Gastrocnemius medialis (tissue), 4 donors: ENCODE results near the gene MIGA1. TPM values are rescaled to one million over a fixed set of nuclear protein-coding genes. Genes with fewer than 3 reads are reported as not detected.

Source experiments
- ATAC-seq, 2 donors: fragments of 150-250 bp; one replicate each; pipeline ENCODE4 v1.9.1; 2016
- DNase-seq, 2 donors: peaks; one replicate each; pipeline ENCODE4 v3.0.0-alpha.2; 2019
- H3K27ac ChIP-seq, 4 donors: fragments of 200-600 bp; sonication (generic); 1 replicate in 1 of 4; 2 replicates in 3 of 4; pipeline ENCODE4 v1.5.1; 2016 to 2018; ENCODE audit warnings: mild to moderate bottlenecking in 2 of 4, moderate library complexity in 1 of 4
- H3K27me3 ChIP-seq, 3 donors: fragments of 200-600 bp; sonication (generic) in 2 of 3; 1 replicate in 1 of 3; 2 replicates in 2 of 3; pipeline versions ENCODE4 v1.5.1 to v1.6.0; 2016 to 2019; ENCODE audit warnings: mild to moderate bottlenecking in 1 of 3, moderate library complexity in 1 of 3
- H3K36me3 ChIP-seq, 2 donors: fragments of 200-600 bp; sonication (generic) in 1 of 2; one replicate each; pipeline ENCODE4 v1.5.1; 2017 to 2018
- H3K4me1 ChIP-seq, 2 donors: fragments of 200-600 bp; sonication (generic) in 1 of 2; one replicate each; pipeline ENCODE4 v1.5.1; 2016 to 2017; ENCODE audit warnings: mild to moderate bottlenecking in 2 of 2
- H3K4me3 ChIP-seq, 4 donors: fragments of 200-600 bp; sonication (generic) in 3 of 4; 1 replicate in 1 of 4; 2 replicates in 3 of 4; pipeline ENCODE4 v1.5.1; 2016 to 2019; ENCODE audit warnings: mild to moderate bottlenecking in 2 of 4
- H3K9me3 ChIP-seq, 3 donors: fragments of 200-600 bp; sonication (generic) in 2 of 3; 1 replicate in 1 of 3; 2 replicates in 2 of 3; pipeline ENCODE4 v1.5.1; 2016 to 2019
- POLR2A ChIP-seq, 2 donors: fragments of 450-650 bp; IDR thresholded peaks; one replicate each; pipeline ENCODE4 v1.6.1; 2017; ENCODE audit warnings: antibody characterized with exemption in 2 of 2, mild to moderate bottlenecking in 2 of 2, moderate library complexity in 2 of 2
- in situ Hi-C, 4 donors: fragments of 200-750 bp; cut with MboI; loops; one replicate each; pipeline versions ENCODE4 v1.15.0 to v1.8.0; 2017; ENCODE audit warnings: low sequenced_read_pairs in 4 of 4
- intact Hi-C: fragments of 100-400 bp; cut with DNase I; formaldehyde crosslinking; loops from one replicate; pipeline ENCODE4 v1.15.1; 2023; ENCODE audit warnings: low total_unique reads
- total RNA-seq, 4 donors: library from RNA; depleted of rRNA; stranded (reverse); fragments of >200 nt; gene quantifications; one replicate each; pipeline versions ENCODE4 v1.1.0 to v1.2.3, GENCODE V29; 2016
- TF ChIP-seq, protein P1 (sequence below), 5 experiments: fragments of 450-650 bp in 3 of 5; fragments of 200-600 bp in 2 of 5; sonication (generic) in 2 of 5; IDR thresholded peaks in 4 of 5; conservative IDR thresholded peaks in 1 of 5; 1 replicate in 4 of 5; 2 replicates in 1 of 5; pipeline ENCODE4 v1.5.1; 2016 to 2019; ENCODE audit warnings: antibody characterized with exemption in 5 of 5, mild to moderate bottlenecking in 3 of 5, moderate library complexity in 3 of 5

The MIGA1 gene
- total RNA-seq, 4 donors from 2014 or later, result 15.0 to 21.7 (median 19.2) TPM

DNA sequence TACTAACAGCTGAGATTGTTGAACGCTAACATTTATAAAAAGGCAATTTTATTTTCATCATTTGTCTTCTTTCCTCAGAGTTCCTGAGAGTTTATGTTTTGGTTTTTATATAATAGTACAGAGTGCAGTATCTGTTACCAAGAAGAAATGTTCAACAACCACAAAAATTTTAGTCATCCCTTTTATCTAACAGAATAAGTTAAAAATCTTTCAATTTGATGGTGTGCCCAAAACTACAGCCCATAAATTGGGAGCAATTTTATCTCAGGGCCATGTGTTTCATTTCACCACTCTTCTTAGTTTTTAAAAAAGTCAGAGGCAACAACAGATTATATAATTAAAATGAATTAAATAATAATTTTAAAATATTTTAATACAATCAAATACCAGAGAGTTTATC lies 146.1 kb downstream of the MIGA1 start:
- intact Hi-C loops, result no loop called here
- peaks cover 0 to 100% of the 10 kb centered on the region in 2 donors for H3K36me3 ChIP-seq
- peak overlapping the region in 3 of 4 donors; percentile 2 to 62 (median 24) for H3K27ac ChIP-seq
- TF ChIP-seq, protein P1, sequence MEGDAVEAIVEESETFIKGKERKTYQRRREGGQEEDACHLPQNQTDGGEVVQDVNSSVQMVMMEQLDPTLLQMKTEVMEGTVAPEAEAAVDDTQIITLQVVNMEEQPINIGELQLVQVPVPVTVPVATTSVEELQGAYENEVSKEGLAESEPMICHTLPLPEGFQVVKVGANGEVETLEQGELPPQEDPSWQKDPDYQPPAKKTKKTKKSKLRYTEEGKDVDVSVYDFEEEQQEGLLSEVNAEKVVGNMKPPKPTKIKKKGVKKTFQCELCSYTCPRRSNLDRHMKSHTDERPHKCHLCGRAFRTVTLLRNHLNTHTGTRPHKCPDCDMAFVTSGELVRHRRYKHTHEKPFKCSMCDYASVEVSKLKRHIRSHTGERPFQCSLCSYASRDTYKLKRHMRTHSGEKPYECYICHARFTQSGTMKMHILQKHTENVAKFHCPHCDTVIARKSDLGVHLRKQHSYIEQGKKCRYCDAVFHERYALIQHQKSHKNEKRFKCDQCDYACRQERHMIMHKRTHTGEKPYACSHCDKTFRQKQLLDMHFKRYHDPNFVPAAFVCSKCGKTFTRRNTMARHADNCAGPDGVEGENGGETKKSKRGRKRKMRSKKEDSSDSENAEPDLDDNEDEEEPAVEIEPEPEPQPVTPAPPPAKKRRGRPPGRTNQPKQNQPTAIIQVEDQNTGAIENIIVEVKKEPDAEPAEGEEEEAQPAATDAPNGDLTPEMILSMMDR (IDR thresholded peaks at IDR 0.05 in 4 of 5, conservative IDR thresholded peaks at IDR 0.05 in 1 of 5), result no peak
- TF ChIP-seq POLR2A (IDR thresholded peaks at IDR 0.05), result no peak
- ATAC-seq, result no peak
- no peak for DNase-seq
- no peaks in the 10 kb centered on the region for H3K4me1 ChIP-seq
- no peak overlapping the region for H3K4me3 ChIP-seq
- in situ Hi-C loops, result no loop called here
- no peaks in the 10 kb centered on the region for H3K27me3 ChIP-seq
- H3K9me3 ChIP-seq, result no peaks in the 10 kb centered on the region

DNA sequence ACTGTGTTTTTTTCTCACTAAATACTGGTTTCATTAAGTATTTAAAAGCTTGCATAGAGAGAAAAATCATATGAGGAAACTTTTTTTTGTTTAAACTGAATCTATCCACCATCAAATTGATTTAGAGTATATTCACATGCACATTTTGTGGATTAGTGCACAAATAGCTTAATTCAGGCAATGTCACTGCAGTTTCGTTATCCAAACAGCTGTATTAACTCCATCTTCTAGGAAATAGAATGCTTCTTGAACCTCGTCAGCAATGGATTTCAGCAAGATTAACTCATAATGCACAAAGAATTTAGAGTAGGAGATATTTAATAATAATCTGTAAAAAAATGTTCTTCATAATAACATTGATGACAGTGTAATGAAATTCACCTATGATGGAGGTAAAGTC lies 146.5 kb downstream of the MIGA1 start:
- Histone ChIP-seq H3K36me3 (peaks cover 0 to 100% of the 10 kb centered on the region in 2 donors), H3K4me3 (no peak overlapping the region), H3K4me1 (no peaks in the 10 kb centered on the region), H3K27ac (peak overlapping the region in 3 of 4 donors; percentile 2 to 40 (median 31)), H3K9me3 (no peaks in the 10 kb centered on the region), H3K27me3 (no peaks in the 10 kb centered on the region)
- in situ Hi-C loops, result no loop called here
- DNase-seq, result no peak
- no peak for ATAC-seq
- intact Hi-C loops, result no loop called here
- no peak for TF ChIP-seq POLR2A (IDR thresholded peaks at IDR 0.05)
- TF ChIP-seq, protein P1 (IDR thresholded peaks at IDR 0.05 in 4 of 5, conservative IDR thresholded peaks at IDR 0.05 in 1 of 5), result no peak

DNA sequence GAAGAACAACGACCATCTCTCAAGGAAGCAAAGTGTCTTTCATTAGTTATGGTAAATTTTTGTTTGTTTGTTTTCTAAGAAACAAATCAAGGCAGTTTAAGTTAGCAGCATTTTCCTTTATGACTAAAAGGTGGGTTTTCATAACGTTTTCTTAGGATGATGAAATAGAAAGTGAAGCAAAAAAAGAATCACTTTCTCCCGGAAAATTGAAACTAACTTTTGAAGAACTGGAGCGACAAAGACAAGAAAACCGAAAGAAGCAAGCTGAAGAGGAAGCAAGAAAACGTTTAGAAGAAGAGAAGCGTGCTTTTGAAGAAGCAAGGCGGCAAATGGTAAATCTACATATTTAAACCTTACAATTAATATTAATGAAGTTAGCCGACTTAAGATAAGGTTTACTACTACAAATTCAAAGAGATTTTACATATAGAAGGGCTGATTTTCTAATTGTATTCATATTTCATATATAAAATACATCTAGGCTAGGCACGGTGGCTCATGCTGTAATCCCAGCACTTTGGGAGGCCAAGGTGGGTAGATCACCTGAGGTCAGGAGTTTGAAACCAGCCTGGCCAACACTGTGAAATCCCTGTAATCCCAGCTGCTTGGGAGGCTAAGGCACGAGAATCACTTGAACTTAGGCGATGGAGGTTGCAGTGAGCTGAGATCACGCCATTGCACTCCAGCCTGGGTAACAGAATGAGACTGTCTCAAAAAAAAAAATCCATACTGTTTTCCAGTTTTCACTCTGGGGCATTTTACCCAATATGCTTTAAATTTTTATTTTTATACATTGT lies 147.3 kb downstream of the MIGA1 start:
- TF ChIP-seq, protein P1 (IDR thresholded peaks at IDR 0.05 in 4 of 5, conservative IDR thresholded peaks at IDR 0.05 in 1 of 5), result no peak
- no peak for TF ChIP-seq POLR2A (IDR thresholded peaks at IDR 0.05)
- H3K4me1 ChIP-seq, result no peaks in the 10 kb centered on the region
- intact Hi-C loops, result no loop called here
- DNase-seq (no peak), ATAC-seq (no peak)
- no peak overlapping the region for H3K4me3 ChIP-seq
- H3K27ac ChIP-seq, result peak overlapping the region; percentile 18 to 51 (median 36)
- no peaks in the 10 kb centered on the region for H3K9me3 ChIP-seq
- H3K36me3 ChIP-seq, result peaks cover 0 to 100% of the 10 kb centered on the region in 2 donors
- in situ Hi-C loops, result no loop called here
- no peaks in the 10 kb centered on the region for H3K27me3 ChIP-seq

DNA sequence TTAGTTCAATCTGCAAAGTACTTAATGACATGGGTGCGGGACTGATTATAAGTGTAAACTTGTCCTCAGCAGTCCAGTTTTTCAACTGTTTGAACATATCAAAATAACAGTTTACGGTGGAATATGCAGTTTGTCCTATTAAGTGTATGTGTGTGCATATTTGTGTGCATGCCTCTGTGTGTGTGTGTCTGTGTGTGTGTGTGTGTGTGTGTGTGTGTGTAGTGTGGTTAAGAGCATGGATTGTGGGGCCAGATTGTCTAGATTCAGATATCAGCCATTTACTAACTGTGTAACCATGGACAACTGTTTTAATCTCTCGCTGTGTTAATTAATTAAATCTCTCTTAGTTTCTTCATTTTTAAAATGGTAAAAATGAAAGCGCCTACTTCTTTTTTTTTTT lies 148.0 kb downstream of the MIGA1 start:
- ATAC-seq (no peak), DNase-seq (no peak)
- Histone ChIP-seq H3K4me3 (no peak overlapping the region), H3K9me3 (no peaks in the 10 kb centered on the region), H3K27me3 (no peaks in the 10 kb centered on the region), H3K36me3 (peaks cover 0 to 99% of the 10 kb centered on the region in 2 donors), H3K4me1 (no peaks in the 10 kb centered on the region), H3K27ac (peak overlapping the region; percentile 18 to 78 (median 58))
- in situ Hi-C loops, result no loop called here
- intact Hi-C loops, result no loop called here
- TF ChIP-seq POLR2A (IDR thresholded peaks at IDR 0.05), result no peak

Other genes starting within 250 kb of the MIGA1 start
- 10 to 100 TPM; 26.8 to 45.8 (median 37.3) TPM for gene ZZZ3, start 97.0 kb upstream of the MIGA1 start, total RNA-seq
- gene USP33, start 19.8 kb upstream of the MIGA1 start, total RNA-seq, result 10 to 100 TPM; 31.1 to 51.8 (median 34.6) TPM
- 100 to 1,000 TPM; 105 to 297 (median 200) TPM for gene NEXN, start 109.0 kb downstream of the MIGA1 start, total RNA-seq
- 10 to 100 TPM; 25.6 to 64.3 (median 47.8) TPM for gene FUBP1, start 199.4 kb downstream of the MIGA1 start, total RNA-seq
- gene DNAJB4, start 225.3 kb downstream of the MIGA1 start, total RNA-seq, result 10 to 100 TPM; 35.6 to 84.9 (median 45.3) TPM